GM12864 (cell line): Measurements from ENCODE around the gene CST5.
"Not testable (repeated sequence)": the region's sequence is repeated elsewhere in the genome, so short reads cannot be mapped to it uniquely, and the experiment has no call there.

Experiments
- DNase-seq: peaks from one replicate; pipeline ENCODE4 v3.0.0-alpha.2; 2011; ENCODE audit warnings: low read depth
- H3K4me3 ChIP-seq: 2 replicates; pipeline ENCODE4 v1.5.1; 2011; ENCODE audit warnings: mild to moderate bottlenecking, low read depth, low read length, control low read depth
- CTCF ChIP-seq: IDR thresholded peaks from 2 replicates; pipeline ENCODE4 v1.5.1; 2011; ENCODE audit warnings: low read depth, mild to moderate bottlenecking, moderate library complexity, low read length, control low read depth, inconsistent platforms; ENCODE audit errors: missing control alignments

Gene CST5

GRCh38 chr20:23835716-23836115 is 43.8 kb downstream of the CST5 start:
- DNase-seq = no peak
- TF ChIP-seq CTCF = no peak
- no peak overlapping the region for H3K4me3 ChIP-seq

GRCh38 chr20:23832775-23833513 is 46.6 kb downstream of the CST5 start:
- TF ChIP-seq CTCF = no peak
- no peak for DNase-seq

GRCh38 chr20:23831961-23832360 is 47.6 kb downstream of the CST5 start:
- DNase-seq = not testable (repeated sequence)

More at GRCh38 chr20:23832775-23833513, 46.6 kb downstream of the CST5 start:
- H3K4me3 ChIP-seq = no peak overlapping the region

GRCh38 chr20:23826541-23827021 is 53.0 kb downstream of the CST5 start, which contains the start of gene CST2:
Gene CST2 (minus strand): TSS chr20:23826729. CDS start chr20:23826660, 69 bp downstream.
- no peak for TF ChIP-seq CTCF
- no peak within 1 kb of the TSS for H3K4me3 ChIP-seq
- no peak for DNase-seq

More at GRCh38 chr20:23831961-23832360, 47.6 kb downstream of the CST5 start:
- not testable (repeated sequence) for H3K4me3 ChIP-seq
